ENCODE results near the gene CLDN7. TPM values are rescaled to one million over a fixed set of nuclear protein-coding genes. Genes with fewer than 3 reads are reported as not detected.

The CLDN7 gene
- total RNA-seq, 1 donor from 2014 or later = 22.2 TPM

DNA sequence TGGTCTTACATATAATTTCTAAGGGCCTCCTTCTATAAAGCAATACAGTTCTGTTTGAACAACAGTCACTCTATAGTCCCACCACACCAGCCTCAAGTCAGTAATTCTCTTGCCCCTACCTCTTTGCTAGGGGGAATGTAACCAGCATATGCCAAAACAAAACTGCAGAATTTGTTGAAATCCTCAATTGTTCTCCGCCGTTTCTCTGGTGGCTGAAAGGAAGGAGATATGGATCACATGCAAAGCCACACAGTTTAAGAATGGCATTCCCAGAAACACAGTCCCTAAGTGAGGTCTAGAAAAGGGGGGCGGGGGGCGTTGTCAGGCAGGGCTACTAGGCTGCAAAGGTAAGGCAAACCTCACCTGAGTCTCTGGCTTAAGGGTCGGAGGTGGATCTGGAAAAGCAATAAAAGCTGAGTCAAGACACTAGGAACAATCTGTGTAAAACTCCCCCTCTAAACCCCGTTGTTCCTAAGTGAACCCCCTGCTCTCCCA is 25.0 kb downstream of the CLDN7 start:
- DNase-seq = no peak

DNA sequence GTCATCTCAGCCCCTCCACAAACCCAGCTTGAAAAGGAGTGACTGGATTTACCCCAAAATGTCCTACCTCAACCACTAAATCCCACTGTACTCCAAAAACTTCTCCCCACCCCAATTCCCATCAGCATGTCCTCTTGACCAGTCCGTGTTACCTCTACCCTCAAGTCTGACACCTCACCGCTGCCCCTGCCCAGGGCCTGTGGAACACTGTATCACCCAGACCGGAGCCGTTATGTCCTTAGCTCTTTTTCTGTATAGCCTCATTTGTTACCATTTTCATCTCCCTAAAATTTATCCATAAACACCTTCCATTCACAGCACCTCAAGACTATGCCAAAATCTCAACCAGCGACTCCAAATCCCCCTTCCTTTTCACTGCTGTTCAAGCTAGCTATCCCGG is 25.5 kb downstream of the CLDN7 start:
- DNase-seq = no peak

DNA sequence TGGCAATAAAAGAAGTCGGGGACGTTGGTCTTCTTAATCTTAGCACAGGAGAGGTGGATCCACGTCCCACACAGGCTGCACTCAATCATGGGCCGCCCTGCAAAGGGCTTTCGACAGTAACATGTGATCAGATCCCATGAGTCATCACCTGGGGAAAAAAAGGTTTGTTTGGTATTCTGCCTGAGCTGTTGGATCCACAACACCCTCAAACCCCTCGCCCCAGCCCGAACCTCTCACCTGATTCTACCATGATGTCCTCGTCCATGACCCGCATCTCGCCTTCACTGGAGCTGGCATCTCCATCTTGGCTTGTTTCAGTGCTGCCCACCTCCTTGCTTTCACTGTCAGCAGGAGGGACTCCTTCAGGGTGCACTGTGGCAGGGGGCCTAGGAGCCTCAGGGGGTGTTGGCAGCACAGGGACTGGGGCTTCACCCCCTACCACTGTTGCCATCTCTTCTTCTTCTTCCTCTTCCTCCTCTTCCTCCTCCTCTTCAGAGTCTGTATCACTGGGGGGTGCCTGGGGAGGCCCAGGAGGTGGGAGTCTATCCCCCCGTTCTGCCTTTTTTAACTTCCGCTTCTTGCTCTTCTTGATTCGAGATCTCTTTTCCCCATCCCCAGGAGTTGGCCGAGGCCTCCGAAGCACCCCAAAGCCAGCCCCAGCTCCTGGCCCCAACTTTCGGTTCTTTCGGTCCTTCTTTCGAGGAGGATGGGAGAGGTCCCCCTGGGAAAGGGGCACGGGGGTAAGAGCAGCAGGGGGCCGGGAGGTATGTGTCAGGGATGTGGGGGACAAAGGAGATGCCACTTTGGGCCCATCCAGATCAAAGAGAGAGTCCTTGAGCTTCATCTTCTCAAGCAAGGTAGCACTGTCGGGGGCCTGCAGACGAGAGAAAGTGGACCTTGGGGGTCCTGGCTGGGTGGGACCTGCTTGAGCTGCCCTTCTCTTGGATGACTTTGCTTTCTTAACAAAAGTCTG is 26.3 kb downstream of the CLDN7 start:
- DNase-seq = no peak

DNA sequence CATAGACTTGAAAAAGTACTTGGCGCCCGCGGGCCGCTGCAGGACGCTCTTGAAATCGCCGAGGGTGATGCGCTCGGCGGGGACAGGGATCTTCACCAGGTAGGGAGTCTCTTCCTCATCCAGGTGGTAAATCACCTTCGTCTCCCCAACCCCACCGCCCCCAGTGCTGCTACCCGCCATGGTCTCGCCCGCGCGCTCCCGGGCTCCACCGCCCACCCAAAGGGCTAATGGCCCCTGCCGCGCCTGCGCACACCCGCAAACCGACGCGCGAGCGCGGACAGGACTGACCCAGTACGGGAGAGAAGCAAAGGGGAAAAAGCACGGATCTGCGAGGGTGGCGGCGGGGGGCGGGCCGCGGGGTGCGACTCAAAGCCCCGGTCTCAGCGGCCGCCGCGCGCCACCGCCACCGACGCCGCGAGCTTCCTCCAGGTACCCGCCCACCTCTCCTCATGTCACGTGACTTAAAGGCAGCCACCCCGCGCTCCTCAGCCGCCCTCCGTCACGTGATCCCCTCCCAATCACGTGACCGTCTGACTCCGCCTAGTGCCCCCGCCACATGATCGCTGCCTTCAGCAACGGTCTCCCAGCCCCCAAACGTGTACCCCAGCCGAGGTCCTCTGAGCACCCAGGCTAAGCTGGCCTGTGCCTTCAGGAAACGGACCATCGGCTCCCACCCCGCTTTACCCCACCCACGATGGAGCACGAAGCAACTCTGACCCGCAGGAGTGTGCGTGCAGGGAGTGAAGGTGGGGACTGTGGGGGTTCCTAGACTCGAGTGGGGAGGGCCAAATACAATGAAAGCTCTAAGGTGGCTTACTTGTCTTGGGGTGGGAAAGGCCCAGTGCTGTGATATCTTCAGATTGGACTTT is 28.0 kb downstream of the CLDN7 start, which contains the start of gene DVL2:
TSS of gene DVL2 (minus strand) at position 435 of the 869 bp plus-strand sequence. CDS start at position 180, 255 bp downstream.
- peak; percentile 98 for DNase-seq

DNA sequence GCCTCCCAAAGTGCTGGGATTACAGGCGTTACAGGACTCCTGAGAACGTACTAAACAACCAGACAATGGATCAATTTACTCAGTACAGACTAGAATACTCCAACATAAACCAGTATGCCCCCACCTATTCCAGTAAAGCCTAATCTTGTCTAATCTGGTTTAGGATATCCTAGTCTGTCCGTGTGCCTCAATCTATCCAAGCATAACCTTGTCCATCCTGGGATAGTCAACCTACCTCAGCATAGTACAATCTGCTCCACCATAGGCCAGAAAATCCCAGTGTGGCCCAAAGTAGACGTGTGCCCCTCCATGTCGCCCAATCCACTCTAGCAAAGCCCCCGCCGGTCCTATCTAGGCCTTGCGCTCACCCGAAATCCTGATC is 28.6 kb downstream of the CLDN7 start:
- no peak for DNase-seq

DNA sequence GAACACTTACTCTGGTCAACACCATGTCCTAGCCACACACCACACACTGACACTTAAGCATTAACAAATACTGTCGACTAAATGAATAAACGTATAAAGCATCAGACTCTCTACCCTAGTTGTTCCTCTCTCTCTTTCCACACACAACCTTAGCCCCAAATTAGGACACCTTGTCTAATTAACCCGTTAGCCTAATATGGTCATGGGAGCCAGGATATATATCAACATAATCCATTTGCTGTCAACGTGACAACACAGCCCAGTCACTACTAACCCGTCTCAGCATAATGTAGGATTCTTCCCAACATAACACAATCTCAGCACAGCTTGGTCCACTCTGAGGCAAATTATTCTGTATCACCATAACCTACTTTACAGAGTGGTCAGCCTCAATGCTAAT is 30.2 kb downstream of the CLDN7 start:
- no peak for DNase-seq

DNA sequence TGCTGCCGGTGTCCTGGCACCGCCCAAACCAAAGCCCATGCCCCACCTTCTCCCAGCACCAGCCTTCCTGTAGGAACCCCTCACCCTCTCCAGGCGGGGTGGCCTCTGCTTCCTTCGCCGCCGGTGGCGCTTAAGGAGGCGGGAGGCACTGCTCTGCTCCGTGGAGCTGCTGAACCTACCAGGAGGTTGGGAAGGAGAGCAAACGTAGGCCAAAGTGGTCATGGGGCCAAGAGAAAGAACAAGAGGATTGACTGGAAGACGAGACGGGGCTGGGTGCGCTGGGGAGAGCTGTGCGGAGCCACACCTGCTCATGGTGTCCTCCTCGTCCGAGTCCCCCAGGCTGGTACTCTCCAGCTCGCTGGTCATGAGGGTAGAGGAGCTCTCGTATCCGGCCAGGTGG is 32.8 kb downstream of the CLDN7 start:
- no peak for DNase-seq

DNA sequence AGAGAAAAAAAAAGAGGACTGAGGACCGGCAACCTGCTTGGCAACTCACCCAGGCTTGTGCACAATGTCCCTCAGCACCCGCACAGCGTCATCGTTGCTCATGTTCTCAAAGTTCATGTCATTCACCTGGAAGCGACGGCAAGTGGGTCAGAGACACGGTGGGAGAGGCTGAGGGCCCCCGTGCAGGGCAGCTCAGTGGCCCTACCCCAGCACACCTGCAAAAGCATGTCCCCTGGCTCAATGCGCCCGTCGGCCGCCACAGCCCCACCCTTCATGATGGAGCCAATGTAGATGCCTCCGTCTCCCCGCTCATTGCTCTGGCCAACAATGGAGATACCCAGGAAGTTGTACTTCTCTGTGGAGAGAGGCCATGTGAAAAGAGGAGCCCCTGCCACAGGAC is 33.4 kb downstream of the CLDN7 start:
- DNase-seq = no peak

DNA sequence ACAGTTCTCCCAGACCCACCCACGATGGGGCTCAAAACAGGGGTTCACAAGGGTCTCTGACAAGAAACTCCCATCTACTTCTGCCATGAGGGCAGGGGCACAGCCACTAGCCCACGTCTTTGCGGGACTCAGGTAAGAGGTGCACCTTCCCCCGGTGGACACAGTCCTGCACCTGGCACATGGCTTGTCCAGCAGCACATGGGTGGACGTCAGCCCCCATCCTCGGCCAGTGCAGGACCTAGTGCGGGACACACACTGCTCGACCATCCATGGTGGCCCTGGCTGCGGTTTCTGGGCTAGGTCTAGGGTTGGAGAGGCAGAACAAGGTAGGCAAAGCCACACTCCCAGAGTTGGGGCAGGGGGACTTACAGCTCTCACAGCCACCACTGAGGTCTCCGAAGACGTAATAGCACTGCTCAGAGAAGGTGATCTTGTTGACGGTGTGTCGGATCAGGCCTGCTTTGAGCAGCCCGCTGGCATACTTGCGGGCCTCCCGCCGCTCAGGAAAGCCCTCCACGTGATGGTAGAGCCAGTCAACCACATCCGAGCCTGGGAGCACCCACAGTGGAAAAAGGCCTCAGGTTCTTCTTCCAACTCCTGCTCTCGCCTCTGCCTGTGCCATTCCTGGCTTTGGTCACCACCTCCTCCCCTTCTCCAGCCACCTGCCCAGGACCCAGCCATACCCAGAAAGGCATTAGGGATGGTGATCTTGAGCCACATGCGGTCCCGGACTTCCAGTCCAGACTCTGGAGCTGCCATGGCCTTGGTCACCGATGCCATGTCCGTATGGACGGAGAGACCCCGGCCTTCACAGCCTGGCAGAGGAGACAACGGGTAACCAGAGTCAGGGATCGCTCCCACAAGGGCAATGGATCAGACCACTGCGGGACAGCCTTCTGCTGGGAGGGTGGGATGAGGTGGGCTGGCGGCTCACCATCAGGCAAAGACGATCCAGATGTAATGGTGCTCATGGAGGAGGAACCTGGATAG is 35.3 kb downstream of the CLDN7 start:
- DNase-seq = no peak

DNA sequence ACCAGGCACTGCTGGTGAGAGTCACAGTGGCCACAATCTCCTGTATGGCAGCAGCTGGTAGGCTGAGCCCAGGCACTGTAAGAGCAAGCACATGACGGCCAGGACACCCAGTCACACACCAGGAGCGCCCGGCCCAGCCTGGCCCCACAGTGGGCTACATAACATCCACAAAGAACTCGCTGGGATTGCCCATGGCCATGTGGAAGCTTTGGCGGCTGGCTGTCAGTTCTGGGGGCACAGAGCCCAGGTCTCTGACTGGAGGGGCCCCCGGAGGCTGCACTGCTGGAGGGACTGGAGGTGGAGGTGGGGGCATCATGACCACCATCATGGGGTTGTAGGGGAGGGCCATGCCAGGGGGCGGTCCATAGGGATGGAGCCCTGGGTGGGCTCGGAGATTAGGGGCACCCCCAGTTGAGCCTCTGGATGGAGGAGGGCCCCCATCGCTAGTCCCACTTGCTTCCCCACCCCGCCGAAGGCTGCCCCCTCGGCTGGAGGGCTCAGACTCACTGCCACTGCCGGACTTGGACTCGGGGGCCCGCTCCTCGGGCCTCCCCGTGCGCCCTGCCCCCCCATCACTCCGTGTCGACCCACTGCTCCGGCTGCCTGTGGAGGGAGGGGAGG is 36.5 kb downstream of the CLDN7 start:
- no peak for DNase-seq

DNA sequence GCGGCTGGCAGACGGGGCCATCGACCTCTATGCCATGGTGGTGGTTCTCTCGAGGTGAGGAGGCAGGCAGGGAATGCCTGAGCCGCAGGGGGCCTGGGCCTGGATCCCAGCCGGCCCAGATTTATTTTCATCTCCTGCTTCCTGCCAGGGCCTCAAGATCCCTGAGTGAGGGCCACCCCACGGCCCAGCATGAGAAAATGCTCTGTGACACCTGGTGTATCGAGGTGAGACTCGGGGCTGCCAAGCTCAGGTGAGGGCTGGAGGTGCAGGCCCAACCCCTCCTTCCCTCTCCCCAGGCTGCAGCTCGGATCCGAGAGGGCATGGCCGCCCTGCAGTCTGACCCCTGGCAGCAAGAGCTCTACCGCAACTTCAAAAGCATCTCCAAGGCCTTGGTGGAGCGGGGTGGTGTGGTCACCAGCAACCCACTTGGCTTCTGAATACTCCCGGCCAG is 37.6 kb downstream of the CLDN7 start:
- DNase-seq = no peak

DNA sequence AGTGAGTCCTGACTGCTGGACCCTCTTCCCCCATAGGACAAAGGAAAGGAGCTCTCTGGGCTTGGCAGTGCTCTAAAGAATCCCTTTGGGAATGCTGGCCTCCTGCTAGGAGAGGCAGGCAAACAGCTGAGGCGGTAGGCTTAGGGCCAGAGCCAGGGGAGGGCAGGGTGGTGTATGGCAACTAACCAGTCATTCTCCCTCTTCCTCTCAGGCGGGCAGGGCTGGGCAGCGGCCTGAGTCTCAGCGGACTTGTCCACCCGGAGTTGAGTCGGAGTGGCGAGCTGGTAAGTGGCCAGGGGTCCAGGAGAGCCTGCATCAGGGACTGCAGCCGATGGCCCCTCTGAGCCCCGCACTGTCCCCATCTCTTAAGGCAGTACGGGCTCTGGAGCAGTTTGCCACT is 38.2 kb downstream of the CLDN7 start:
- no peak for DNase-seq

DNA sequence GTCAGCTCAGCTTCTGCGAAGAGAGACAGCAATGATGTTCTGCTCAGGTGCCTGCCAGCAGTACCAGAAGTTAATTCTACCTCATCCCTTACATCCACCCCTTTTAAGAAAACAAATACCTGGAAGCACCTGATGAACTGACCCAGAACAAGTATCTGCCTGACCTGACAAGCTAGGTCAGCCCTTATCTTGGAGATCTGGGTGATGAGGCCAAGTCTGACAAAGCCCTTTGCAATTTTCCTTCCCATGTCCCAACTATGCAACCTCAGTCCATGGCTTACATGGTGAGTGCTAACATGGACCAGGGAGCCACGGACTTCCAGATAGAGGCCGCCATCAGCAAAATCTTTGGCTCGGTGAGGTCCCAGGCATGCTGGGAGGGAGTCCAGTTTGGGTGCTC is 38.9 kb downstream of the CLDN7 start:
- no peak for DNase-seq

DNA sequence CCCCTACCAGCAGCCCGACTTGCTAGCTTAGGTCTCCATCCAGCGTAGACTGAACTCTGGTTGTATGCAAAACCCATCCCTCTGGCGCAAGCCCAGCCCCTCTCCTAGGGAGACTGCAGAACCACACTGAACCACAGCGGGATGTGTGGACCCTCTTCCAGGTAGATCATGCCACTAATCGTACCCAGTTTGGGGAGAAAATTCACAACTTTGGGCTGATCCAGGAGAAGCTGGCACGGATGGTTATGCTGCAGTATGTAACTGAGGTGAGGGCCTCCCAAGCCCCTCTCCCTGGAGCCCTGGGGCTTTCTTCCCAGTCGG is 39.3 kb downstream of the CLDN7 start:
- DNase-seq = no peak

DNA sequence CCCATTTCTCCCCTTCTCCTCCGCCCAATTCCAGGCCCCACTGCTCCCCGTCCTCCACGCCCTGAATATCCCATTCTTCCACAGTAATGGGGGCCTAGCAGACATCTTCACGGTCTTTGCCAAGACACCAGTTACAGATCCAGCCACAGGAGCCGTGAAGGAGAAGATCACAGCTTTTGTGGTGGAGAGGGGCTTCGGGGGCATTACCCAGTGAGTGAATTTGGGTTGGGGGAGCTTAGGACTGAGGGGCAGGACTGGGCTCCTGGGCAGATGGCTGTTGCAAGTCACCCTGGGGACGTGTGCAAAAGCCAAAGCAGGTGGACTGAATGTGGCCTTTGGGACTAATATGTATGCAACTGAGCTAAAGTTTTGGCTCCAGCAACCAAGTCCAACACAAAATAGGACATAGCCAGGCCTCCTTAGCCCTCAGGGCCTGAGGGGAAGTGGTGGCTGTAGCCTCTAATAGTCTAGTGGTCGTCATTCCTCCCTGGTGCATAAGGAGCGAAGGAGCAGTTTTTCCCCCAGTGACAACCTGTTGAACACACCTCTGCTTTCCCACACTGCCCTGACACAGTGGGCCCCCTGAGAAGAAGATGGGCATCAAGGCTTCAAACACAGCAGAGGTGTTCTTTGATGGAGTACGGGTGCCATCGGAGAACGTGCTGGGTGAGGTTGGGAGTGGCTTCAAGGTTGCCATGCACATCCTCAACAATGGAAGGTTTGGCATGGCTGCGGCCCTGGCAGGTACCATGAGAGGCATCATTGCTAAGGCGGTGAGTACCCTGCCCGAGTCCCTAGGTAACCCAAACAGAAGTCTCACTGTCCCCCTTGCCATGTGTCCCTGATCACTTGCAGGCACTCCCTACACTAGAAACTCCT is 39.9 kb downstream of the CLDN7 start:
- no peak for DNase-seq

DNA sequence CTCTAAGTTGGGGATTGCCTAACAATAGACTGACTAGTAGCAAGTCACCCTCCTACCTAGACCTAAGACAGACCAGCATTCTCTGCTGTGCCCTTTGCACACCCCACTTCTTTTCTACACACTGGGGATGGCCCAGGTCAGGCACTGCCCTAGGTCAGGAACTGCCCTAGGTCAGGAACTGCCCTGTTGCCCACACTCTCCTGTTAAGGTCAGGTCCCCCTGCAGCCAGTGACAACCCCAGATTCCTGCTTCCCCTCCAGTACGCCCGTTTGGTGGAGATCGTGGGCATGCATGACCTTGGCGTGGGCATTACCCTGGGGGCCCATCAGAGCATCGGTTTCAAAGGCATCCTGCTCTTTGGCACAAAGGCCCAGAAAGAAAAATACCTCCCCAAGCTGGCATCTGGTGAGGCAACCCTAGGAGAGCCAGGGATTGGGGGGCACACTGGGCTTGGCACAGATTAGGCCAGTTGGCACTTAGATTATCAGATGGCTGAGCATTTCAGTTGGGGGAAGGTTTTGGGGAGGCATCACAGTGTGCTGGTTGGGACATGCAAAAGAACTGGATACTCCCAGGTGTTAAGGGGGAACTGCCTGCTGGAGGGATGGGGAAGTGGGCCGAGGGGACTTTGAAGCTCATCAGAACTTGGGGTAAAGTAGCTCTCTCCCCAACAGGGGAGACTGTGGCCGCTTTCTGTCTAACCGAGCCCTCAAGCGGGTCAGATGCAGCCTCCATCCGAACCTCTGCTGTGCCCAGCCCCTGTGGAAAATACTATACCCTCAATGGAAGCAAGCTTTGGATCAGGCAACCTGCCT is 40.8 kb downstream of the CLDN7 start:
- DNase-seq = no peak

DNA sequence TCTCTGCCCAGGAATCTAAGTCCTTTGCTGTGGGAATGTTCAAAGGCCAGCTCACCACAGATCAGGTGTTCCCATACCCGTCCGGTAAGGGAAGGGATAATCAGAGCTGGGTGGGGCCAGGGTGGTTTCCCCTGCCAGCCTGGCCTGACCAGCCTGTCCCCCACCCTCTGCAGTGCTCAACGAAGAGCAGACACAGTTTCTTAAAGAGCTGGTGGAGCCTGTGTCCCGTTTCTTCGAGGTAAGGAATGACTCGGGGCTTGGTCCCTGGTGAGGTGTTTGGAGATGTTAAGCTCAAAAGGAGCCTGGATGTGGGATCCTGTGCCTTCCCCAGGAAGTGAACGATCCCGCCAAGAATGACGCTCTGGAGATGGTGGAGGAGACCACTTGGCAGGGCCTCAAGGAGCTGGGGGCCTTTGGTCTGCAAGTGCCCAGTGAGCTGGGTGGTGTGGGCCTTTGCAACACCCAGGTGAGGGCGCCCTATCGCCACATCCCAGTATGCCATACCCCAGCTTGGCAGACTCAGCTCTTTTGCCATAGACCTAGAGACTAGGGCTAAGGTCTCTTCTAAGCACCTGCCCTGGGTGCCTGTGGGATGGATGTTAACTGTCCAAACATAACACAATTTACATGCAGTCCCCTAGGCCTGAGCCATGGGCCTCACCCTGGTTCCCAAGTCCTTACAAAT is 41.5 kb downstream of the CLDN7 start:
- DNase-seq = no peak

DNA sequence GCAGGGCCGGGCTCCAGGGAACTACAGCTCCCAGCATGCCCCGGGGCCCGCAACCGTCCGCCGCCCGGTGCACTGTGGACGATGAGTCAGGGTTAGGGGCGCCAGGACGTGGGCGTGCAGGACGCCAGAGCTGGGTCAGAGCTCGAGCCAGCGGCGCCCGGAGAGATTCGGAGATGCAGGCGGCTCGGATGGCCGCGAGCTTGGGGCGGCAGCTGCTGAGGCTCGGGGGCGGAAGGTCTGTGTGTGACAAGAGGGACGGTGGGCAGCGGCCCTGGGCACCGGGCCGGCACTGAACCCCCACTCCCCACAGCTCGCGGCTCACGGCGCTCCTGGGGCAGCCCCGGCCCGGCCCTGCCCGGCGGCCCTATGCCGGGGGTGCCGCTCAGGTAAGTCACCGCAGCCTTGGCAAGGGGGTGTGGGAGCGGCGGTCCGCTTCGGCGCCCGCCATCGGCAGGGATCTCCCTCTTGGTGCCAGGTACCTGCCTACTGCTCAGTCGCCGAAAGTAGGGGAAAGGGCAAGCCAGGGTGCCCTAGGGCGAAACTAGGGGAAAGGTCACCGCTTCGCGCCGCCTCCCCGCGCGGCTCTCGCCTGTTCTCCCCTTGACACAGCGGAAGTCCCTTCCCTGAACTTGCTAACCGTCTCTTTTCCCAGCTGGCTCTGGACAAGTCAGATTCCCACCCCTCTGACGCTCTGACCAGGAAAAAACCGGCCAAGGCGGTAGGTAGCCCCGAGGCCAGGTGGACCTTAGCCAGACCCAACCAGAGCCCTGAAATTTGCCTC is 42.3 kb downstream of the CLDN7 start, which contains the start of the genes ACADVL and DLG4:
TSS of gene ACADVL (plus strand) at position 127 of the 781 bp plus-strand sequence. CDS start at position 174, 47 bp downstream.
TSS of gene DLG4 (minus strand) at position 25 of the 781 bp plus-strand sequence.
- DNase-seq = peak; percentile 95
